Skeletal muscle tissue (tissue), 4 donors: Measurements from ENCODE around the gene ZNF367. TPM values are rescaled to one million over a fixed set of nuclear protein-coding genes. Genes with fewer than 3 reads are reported as not detected.

ENCODE experiments used
- H3K27ac ChIP-seq: one replicate; pipeline ENCODE4 v1.7.0; 2013; ENCODE audit warnings: mild to moderate bottlenecking, low read depth, low read length, inconsistent platforms
- H3K27me3 ChIP-seq, 3 donors: one replicate each; pipeline ENCODE4 v1.7.0; 2013; ENCODE audit warnings: low read length in 3 of 3; ENCODE audit not compliant: control insufficient read depth in 3 of 3, insufficient read depth in 3 of 3
- H3K36me3 ChIP-seq, 3 donors: one replicate each; pipeline ENCODE4 v1.7.0; 2013; ENCODE audit warnings: low read length in 3 of 3; ENCODE audit not compliant: control insufficient read depth in 3 of 3, insufficient read depth in 3 of 3
- H3K4me1 ChIP-seq, 3 donors: one replicate each; pipeline ENCODE4 v1.7.0; 2013; ENCODE audit warnings: low read length in 3 of 3, mild to moderate bottlenecking in 3 of 3; ENCODE audit not compliant: control insufficient read depth in 3 of 3, insufficient read depth in 3 of 3
- H3K4me3 ChIP-seq, 3 donors: one replicate each; pipeline ENCODE4 v1.7.0; 2013; ENCODE audit warnings: low read length in 3 of 3
- H3K9ac ChIP-seq, 3 donors: one replicate each; pipeline ENCODE4 v1.7.0; 2013; ENCODE audit warnings: low read length in 3 of 3, mild to moderate bottlenecking in 3 of 3, moderate library complexity in 2 of 3, low read depth in 1 of 3
- H3K9me3 ChIP-seq, 3 donors: one replicate each; pipeline ENCODE4 v1.7.0; 2013; ENCODE audit warnings: low read length in 3 of 3; ENCODE audit not compliant: control insufficient read depth in 3 of 3
- total RNA-seq: library from RNA; depleted of rRNA; stranded (reverse); fragments of >200 nt; gene quantifications from one replicate; pipeline ENCODE4 v1.2.3, GENCODE V29; 2014
- donor health status: Osteomylitis.

ZNF367 gene
- total RNA-seq, 1 donor from 2014 or later: 5.2 TPM

- no peak overlapping the region for H3K27ac ChIP-seq
- H3K36me3 ChIP-seq: no peaks in the 10 kb centered on the region
- H3K27me3 ChIP-seq: no peaks in the 10 kb centered on the region
- no peaks in the 10 kb centered on the region for H3K4me1 ChIP-seq
- H3K9me3 ChIP-seq: no peaks in the 10 kb centered on the region
- H3K4me3 ChIP-seq: no peak overlapping the region
- no peak overlapping the region for H3K9ac ChIP-seq
Measured at GRCh38 chr9:96386157-96386556, 32.0 kb downstream of the ZNF367 start.

- no peaks in the 10 kb centered on the region for H3K9me3 ChIP-seq
- H3K27me3 ChIP-seq: no peaks in the 10 kb centered on the region
- peak within 1 kb of the TSS; percentile 70 to 81 (median 80) for H3K9ac ChIP-seq
- peak within 1 kb of the TSS; percentile 55 to 86 (median 82) for H3K4me3 ChIP-seq
- H3K36me3 ChIP-seq: no peaks in the 10 kb centered on the region
- H3K27ac ChIP-seq: peak within 1 kb of the TSS; percentile 47
- H3K4me1 ChIP-seq: no peaks in the 10 kb centered on the region
Measured at GRCh38 chr9:96383165-96383942, 34.8 kb downstream of the ZNF367 start, which contains the start of gene SLC35D2. SLC35D2 (minus strand) TSS chr9:96383711; CDS start chr9:96383634, 77 bp downstream.

GRCh38 chr9:96382839-96383164 is 35.4 kb downstream of the ZNF367 start:
- Histone ChIP-seq H3K27me3 (no peaks in the 10 kb centered on the region), H3K9ac (peak overlapping the region; percentile 68 to 81 (median 80)), H3K4me1 (no peaks in the 10 kb centered on the region), H3K9me3 (no peaks in the 10 kb centered on the region), H3K27ac (peak overlapping the region; percentile 36), H3K4me3 (peak overlapping the region; percentile 55 to 82 (median 82)), H3K36me3 (no peaks in the 10 kb centered on the region)

GRCh38 chr9:96382175-96382574 is 36.0 kb downstream of the ZNF367 start:
- peak overlapping the region in 1 of 3 donors; percentile 82 for H3K4me3 ChIP-seq
- H3K27me3 ChIP-seq: no peaks in the 10 kb centered on the region
- peaks cover 0 to 6% (median 5%) of the 10 kb centered on the region in 3 donors for H3K4me1 ChIP-seq
- H3K27ac ChIP-seq: no peak overlapping the region
- peak overlapping the region in 1 of 3 donors; percentile 80 for H3K9ac ChIP-seq
- no peaks in the 10 kb centered on the region for H3K36me3 ChIP-seq
- H3K9me3 ChIP-seq: no peaks in the 10 kb centered on the region

- no peaks in the 10 kb centered on the region for H3K36me3 ChIP-seq
- peaks cover 0 to 10% (median 9%) of the 10 kb centered on the region in 3 donors for H3K4me1 ChIP-seq
- no peak overlapping the region for H3K4me3 ChIP-seq
- peak overlapping the region in 1 of 3 donors; percentile 57 for H3K9ac ChIP-seq
- H3K27ac ChIP-seq: no peak overlapping the region
- H3K27me3 ChIP-seq: no peaks in the 10 kb centered on the region
- H3K9me3 ChIP-seq: no peaks in the 10 kb centered on the region
Measured at GRCh38 chr9:96381696-96382095, 36.5 kb downstream of the ZNF367 start.

- no peaks in the 10 kb centered on the region for H3K27me3 ChIP-seq
- H3K36me3 ChIP-seq: no peaks in the 10 kb centered on the region
- peaks cover 0 to 10% (median 9%) of the 10 kb centered on the region in 3 donors for H3K4me1 ChIP-seq
- no peak overlapping the region for H3K4me3 ChIP-seq
- no peak overlapping the region for H3K27ac ChIP-seq
- H3K9ac ChIP-seq: no peak overlapping the region
- no peaks in the 10 kb centered on the region for H3K9me3 ChIP-seq
Measured at GRCh38 chr9:96381125-96381524, 37.0 kb downstream of the ZNF367 start.

- Histone ChIP-seq H3K9me3 (no peaks in the 10 kb centered on the region), H3K4me1 (peaks cover 0 to 10% (median 9%) of the 10 kb centered on the region in 3 donors), H3K4me3 (no peak overlapping the region), H3K27ac (no peak overlapping the region), H3K27me3 (no peaks in the 10 kb centered on the region), H3K9ac (no peak overlapping the region), H3K36me3 (no peaks in the 10 kb centered on the region)
Measured at GRCh38 chr9:96379461-96379860, 38.7 kb downstream of the ZNF367 start.

- Histone ChIP-seq H3K9me3 (no peaks in the 10 kb centered on the region), H3K9ac (no peak overlapping the region), H3K27me3 (no peaks in the 10 kb centered on the region), H3K4me1 (peaks cover 0 to 10% (median 9%) of the 10 kb centered on the region in 3 donors), H3K4me3 (no peak overlapping the region), H3K36me3 (no peaks in the 10 kb centered on the region), H3K27ac (no peak overlapping the region)
Measured at GRCh38 chr9:96378187-96378586, 40.0 kb downstream of the ZNF367 start.

- H3K9me3 ChIP-seq: no peaks in the 10 kb centered on the region
- H3K4me3 ChIP-seq: peak overlapping the region in 1 of 3 donors; percentile 4
- no peaks in the 10 kb centered on the region for H3K36me3 ChIP-seq
- no peak overlapping the region for H3K9ac ChIP-seq
- no peak overlapping the region for H3K27ac ChIP-seq
- peaks cover 0 to 10% (median 9%) of the 10 kb centered on the region in 3 donors for H3K4me1 ChIP-seq
- H3K27me3 ChIP-seq: no peaks in the 10 kb centered on the region
Measured at GRCh38 chr9:96376891-96377874, 41.0 kb downstream of the ZNF367 start.
